Tibial nerve (tissue), 4 donors: ENCODE measurements around the gene OR13C9.

ENCODE experiments used
- EP300 ChIP-seq, 2 donors: sonication (generic); formaldehyde crosslinking; IDR thresholded peaks; one replicate each; pipeline ENCODE4 v1.6.1; 2017; ENCODE audit warnings: antibody characterized with exemption in 2 of 2, mild to moderate bottlenecking in 1 of 2
- POLR2A ChIP-seq, 2 donors: fragments of 450-650 bp; IDR thresholded peaks; one replicate each; pipeline ENCODE4 v1.6.1; 2017; ENCODE audit warnings: antibody characterized with exemption in 2 of 2, mild to moderate bottlenecking in 2 of 2, moderate library complexity in 2 of 2
- TF ChIP-seq, protein P1 (sequence below), 5 experiments: fragments of 200-600 bp in 3 of 5; fragments of 450-650 bp in 2 of 5; sonication (generic) in 3 of 5; IDR thresholded peaks; one replicate each; pipeline ENCODE4 v1.5.1; 2016 to 2019; ENCODE audit warnings: antibody characterized with exemption in 5 of 5, mild to moderate bottlenecking in 3 of 5, moderate library complexity in 2 of 5

DNA sequence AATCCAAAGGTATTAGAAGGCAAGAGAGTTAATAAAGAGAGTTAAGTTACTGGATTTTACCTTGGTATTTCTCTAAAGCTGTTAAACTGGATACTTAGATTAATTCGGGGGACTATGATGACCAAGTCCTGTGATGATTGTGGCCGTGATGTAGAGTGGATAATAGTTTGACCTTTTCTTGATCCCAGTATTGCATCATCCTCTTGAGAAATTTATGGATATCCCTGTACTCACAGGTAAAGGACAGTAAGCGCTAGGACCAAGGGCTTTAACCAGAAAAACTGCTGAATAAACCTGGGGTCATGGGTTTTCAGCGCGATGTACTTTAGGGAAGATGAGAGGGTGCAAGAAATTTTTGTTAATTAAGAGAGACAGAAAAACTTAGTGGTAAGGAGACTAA is 40.7 kb downstream of the OR13C9 start:
- TF ChIP-seq, protein P1, sequence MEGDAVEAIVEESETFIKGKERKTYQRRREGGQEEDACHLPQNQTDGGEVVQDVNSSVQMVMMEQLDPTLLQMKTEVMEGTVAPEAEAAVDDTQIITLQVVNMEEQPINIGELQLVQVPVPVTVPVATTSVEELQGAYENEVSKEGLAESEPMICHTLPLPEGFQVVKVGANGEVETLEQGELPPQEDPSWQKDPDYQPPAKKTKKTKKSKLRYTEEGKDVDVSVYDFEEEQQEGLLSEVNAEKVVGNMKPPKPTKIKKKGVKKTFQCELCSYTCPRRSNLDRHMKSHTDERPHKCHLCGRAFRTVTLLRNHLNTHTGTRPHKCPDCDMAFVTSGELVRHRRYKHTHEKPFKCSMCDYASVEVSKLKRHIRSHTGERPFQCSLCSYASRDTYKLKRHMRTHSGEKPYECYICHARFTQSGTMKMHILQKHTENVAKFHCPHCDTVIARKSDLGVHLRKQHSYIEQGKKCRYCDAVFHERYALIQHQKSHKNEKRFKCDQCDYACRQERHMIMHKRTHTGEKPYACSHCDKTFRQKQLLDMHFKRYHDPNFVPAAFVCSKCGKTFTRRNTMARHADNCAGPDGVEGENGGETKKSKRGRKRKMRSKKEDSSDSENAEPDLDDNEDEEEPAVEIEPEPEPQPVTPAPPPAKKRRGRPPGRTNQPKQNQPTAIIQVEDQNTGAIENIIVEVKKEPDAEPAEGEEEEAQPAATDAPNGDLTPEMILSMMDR (IDR thresholded peaks at IDR 0.05) = no peak
- no peak for TF ChIP-seq EP300 (IDR thresholded peaks at IDR 0.05)
- TF ChIP-seq POLR2A (IDR thresholded peaks at IDR 0.05) = no peak
